GM12878 (cell line): Measurements from ENCODE around the gene AFF1. TPM values are rescaled to one million over a fixed set of nuclear protein-coding genes. Genes with fewer than 3 reads are reported as not detected.

ENCODE experiments used
- ATAC-seq: fragments of 200-7000 bp; cut with Tn5 transposase; 3 replicates; pipeline ENCODE4 v1.9.1; 2020; ENCODE audit warnings: mild to moderate bottlenecking, moderate library complexity
- BruUV-seq: library from RNA; stranded (reverse); fragments of 400-500 nt; replicated peaks from 2 replicates; lab custom pipeline; 2021; lab: Mats Ljungman, UMichigan
- CTCF ChIA-PET: fragments of 300-600 bp; sonication (Branson Sonifier 250); formaldehyde crosslinking; extraction: SDS; loops from one replicate; lab custom pipeline; 2021; ENCODE audit warnings: inconsistent platforms; lab: Yijun Ruan, JAX
- POLR2A ChIA-PET: fragments of 350-600 bp; formaldehyde crosslinking; extraction: SDS; loops from one replicate; lab custom pipeline; 2021; ENCODE audit warnings: inconsistent platforms; lab: Charles Lee
- RAD21 ChIA-PET: fragments of 300-600 bp; sonication (Branson Sonifier 250); formaldehyde crosslinking; loops from one replicate; lab custom pipeline; 2023; ENCODE audit warnings: antibody characterized with exemption; ENCODE audit not compliant: unreplicated experiment; lab: Charles Lee
- SMC1A ChIA-PET: fragments of 300-600 bp; sonication (Branson Sonifier 250); formaldehyde crosslinking; loops from one replicate; lab custom pipeline; 2023; ENCODE audit not compliant: unreplicated experiment, uncharacterized antibody; lab: Charles Lee
- DNase-seq: peaks from one replicate; pipeline ENCODE4 v3.0.0-alpha.2; 2011; ENCODE audit warnings: low read depth, low spot score
- FAIRE-seq: peaks from 3 replicates; lab custom pipeline; 2011; peaks lifted over from hg19 to GRCh38; lab: Jason Lieb, UNC
- H2AFZ ChIP-seq: 2 replicates; pipeline ENCODE4 v1.6.0; 2011; ENCODE audit warnings: low read depth, low read length, control low read depth; ENCODE audit not compliant: control insufficient read depth
- H3K27ac ChIP-seq: 2 replicates; pipeline ENCODE4 v1.5.1; 2011; ENCODE audit warnings: control low read depth; ENCODE audit not compliant: control insufficient read depth, insufficient read depth
- H3K27me3 ChIP-seq, 2 experiments: replicated peaks in 1 of 2; 2 replicates each; pipeline versions ENCODE4 v1.6.0 to v1.6.1; 2011; ENCODE audit warnings: low read length in 1 of 2; ENCODE audit not compliant: control insufficient read depth in 2 of 2, insufficient read depth in 2 of 2
- H3K36me3 ChIP-seq, 2 experiments: 2 replicates each; pipeline ENCODE4 v1.5.1; 2011; ENCODE audit warnings: low read length in 1 of 2; ENCODE audit not compliant: control insufficient read depth in 2 of 2, insufficient read depth in 2 of 2
- H3K4me1 ChIP-seq: 2 replicates; pipeline ENCODE4 v1.6.1; 2011; ENCODE audit warnings: mild to moderate bottlenecking, low read length, moderate library complexity, mixed read lengths; ENCODE audit not compliant: control insufficient read depth, insufficient read depth
- H3K4me2 ChIP-seq: 2 replicates; pipeline ENCODE4 v1.6.0; 2011; ENCODE audit warnings: control low read depth; ENCODE audit not compliant: control insufficient read depth, insufficient read depth
- H3K4me3 ChIP-seq: fragments of 200-600 bp; sonication (generic); 2 replicates; pipeline ENCODE4 v1.5.1; 2016
- H3K79me2 ChIP-seq: 2 replicates; pipeline ENCODE4 v1.6.0; 2011; ENCODE audit warnings: low read length; ENCODE audit not compliant: control insufficient read depth, insufficient read depth
- H3K9ac ChIP-seq: 2 replicates; pipeline ENCODE4 v1.8.0; 2011; ENCODE audit warnings: low read length, control low read depth, mixed read lengths; ENCODE audit not compliant: control insufficient read depth, insufficient read depth
- H3K9me3 ChIP-seq: replicated peaks from 3 replicates; pipeline ENCODE4 v1.5.1; 2011; ENCODE audit warnings: mild to moderate bottlenecking, low read length; ENCODE audit not compliant: control insufficient read depth, insufficient read depth
- H4K20me1 ChIP-seq: 2 replicates; pipeline ENCODE4 v1.6.0; 2011; ENCODE audit not compliant: control insufficient read depth, insufficient read depth
- ASH2L ChIP-seq: fragments of 300-600, 200-600 bp; sonication (generic); IDR thresholded peaks from 2 replicates; pipeline ENCODE4 v1.6.1; 2017; ENCODE audit warnings: low read depth, mild to moderate bottlenecking, borderline replicate concordance
- FOS ChIP-seq: IDR thresholded peaks from 3 replicates; pipeline ENCODE4 v1.6.1; 2011; ENCODE audit warnings: borderline replicate concordance; ENCODE audit not compliant: insufficient read length; ENCODE audit errors: extremely low read depth
- IKZF2 ChIP-seq, 2 experiments: fragments of 450-650 bp; IDR thresholded peaks; 2 replicates each; pipeline ENCODE4 v1.6.1; 2017; ENCODE audit warnings: mild to moderate bottlenecking in 2 of 2, moderate library complexity in 2 of 2
- MEF2A ChIP-seq: IDR thresholded peaks from 2 replicates; pipeline ENCODE4 v1.6.1; 2011; ENCODE audit warnings: low read depth, mild to moderate bottlenecking, low read length, moderate library complexity; ENCODE audit not compliant: insufficient read depth
- NRF1 ChIP-seq: conservative IDR thresholded peaks from 2 replicates; pipeline ENCODE4 v1.6.1; 2011; ENCODE audit warnings: mild to moderate bottlenecking, low read depth, low read length, improper control_type of control experiment
- RAD21 ChIP-seq: IDR thresholded peaks from 2 replicates; pipeline ENCODE4 v1.6.1; 2011; ENCODE audit warnings: mild to moderate bottlenecking, low read depth, low read length, moderate library complexity; ENCODE audit not compliant: insufficient read depth
- SIX5 ChIP-seq: IDR thresholded peaks from 2 replicates; pipeline ENCODE4 v1.6.1; 2011; ENCODE audit warnings: mild to moderate bottlenecking, low read depth, low read length, moderate library complexity; ENCODE audit not compliant: severe bottlenecking
- SMC3 ChIP-seq: IDR thresholded peaks from 2 replicates; pipeline ENCODE4 v1.6.1; 2011; ENCODE audit warnings: low read length, improper control_type of control experiment, borderline replicate concordance
- SREBF2 ChIP-seq: IDR thresholded peaks from 2 replicates; pipeline ENCODE4 v1.6.1; 2012; ENCODE audit warnings: mild to moderate bottlenecking, low read length
- SUPT20H ChIP-seq: IDR thresholded peaks from 2 replicates; pipeline ENCODE4 v1.6.1; 2011; ENCODE audit warnings: low read depth, mild to moderate bottlenecking, low read length, moderate library complexity, borderline replicate concordance; ENCODE audit not compliant: control insufficient read depth
- WGBS: methylation state at CpG from one replicate; pipeline ENCODE4 v1.1.6; 2016; ENCODE audit warnings: low lambda C conversion rate; ENCODE audit not compliant: insufficient replicate concordance, insufficient coverage; ENCODE audit errors: missing lambda C conversion rate; 5-methylcytosine and 5-hydroxymethylcytosine counted together
- in situ Hi-C: fragments of 300-500 bp; cut with MboI; formaldehyde crosslinking; loops from 9 replicates; pipeline ENCODE4 v1.14.3; 2018; ENCODE audit warnings: mixed read lengths
- intact Hi-C: fragments of 100-400 bp; cut with micrococcal nuclease; formaldehyde crosslinking; loops from one replicate; pipeline ENCODE4 v1.14.2; 2022; ENCODE audit not compliant: unreplicated experiment
- polyA plus RNA-seq, 11 experiments: library from polyadenylated mRNA; depleted of rRNA in 4 of 11; unstranded in 6 of 11; stranded (reverse) in 5 of 11; fragments of >200 nt; fragmentation: Nextera tagmentation in 4 of 11; fragmentation: Illumina TruSeq in 1 of 11; extraction: Ambion mirVana in 4 of 11; extraction: Trizol in 1 of 11; gene quantifications; 1 replicate in 1 of 11; 2 replicates in 10 of 11; pipeline versions ENCODE4 v1.2.1 to v1.2.3, GENCODE V29; 2011 to 2016; ENCODE audit warnings: inconsistent platforms in 2 of 11, missing spikeins in 2 of 11, low read depth in 1 of 11
- total RNA-seq, 4 experiments: library from RNA; depleted of rRNA in 3 of 4; stranded (reverse); fragments of >200 nt in 3 of 4; fragmentation: Illumina TruSeq in 1 of 4; extraction: Trizol in 1 of 4; gene quantifications; 2 replicates each; pipeline versions ENCODE4 v1.2.1 to v1.2.3, GENCODE V29; 2013 to 2021
- TF ChIP-seq, protein P1 (sequence below): IDR thresholded peaks from 2 replicates; pipeline ENCODE4 v1.6.1; 2011; ENCODE audit warnings: low read depth, mild to moderate bottlenecking, low read length, moderate library complexity, borderline replicate concordance; ENCODE audit errors: extremely low read depth
- TF ChIP-seq, protein P2 (sequence below): fragments of 450-650 bp; formaldehyde crosslinking; IDR thresholded peaks from 2 replicates; pipeline ENCODE4 v1.5.0; 2022; ENCODE audit warnings: mild to moderate bottlenecking, missing genetic modification characterization
- TF ChIP-seq, protein P3 (sequence below): IDR thresholded peaks from 2 replicates; pipeline ENCODE4 v1.6.1; 2011; ENCODE audit warnings: borderline replicate concordance, low read depth, mild to moderate bottlenecking, moderate library complexity, low read length; ENCODE audit not compliant: insufficient read depth, poor library complexity, severe bottlenecking

Gene AFF1
- total and polyA plus RNA-seq, 10 of the 15 experiments (the other 5 are each of a cell fraction or from before 2014, with no cell fraction given), result 3.5 to 56.1 (median 21.5) TPM

DNA sequence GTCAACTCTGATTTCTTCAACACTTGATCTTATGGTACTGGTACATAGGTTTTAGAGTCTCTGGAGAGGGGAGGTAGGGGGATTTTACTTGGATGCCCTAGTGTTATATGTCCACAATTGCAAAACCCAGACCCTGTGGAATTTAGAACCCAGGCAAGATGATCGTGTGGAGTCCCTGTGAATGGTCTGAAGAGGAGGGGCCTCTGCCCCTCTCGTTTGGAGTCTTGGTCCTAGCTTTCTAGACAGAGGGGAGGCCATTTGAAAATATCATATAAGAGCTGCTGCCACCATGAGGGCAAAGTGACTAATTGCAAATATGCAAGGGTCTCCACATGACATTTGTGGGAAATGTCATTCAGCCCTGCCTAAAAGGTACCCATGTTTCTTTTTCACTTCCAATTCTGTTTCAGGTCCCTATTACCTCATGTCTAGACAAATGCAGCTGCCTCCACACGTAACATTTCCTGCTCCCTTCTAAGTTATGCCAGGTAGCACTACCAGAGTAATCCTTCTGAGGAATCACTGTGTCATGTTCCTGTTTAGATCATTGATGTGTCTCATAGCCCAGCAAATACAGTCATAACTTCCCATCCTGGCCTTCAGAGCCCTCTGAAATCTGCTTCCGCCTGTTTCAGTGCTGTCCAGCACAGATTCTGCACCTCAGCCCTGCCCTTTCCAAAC lies 158.8 kb downstream of the AFF1 start:
- no peak overlapping the region for H2AFZ ChIP-seq
- H3K4me2 ChIP-seq, result no peak overlapping the region
- DNase-seq, result peak; percentile 43
- peak; percentile 66 for FAIRE-seq
- SMC1A ChIA-PET, result interaction anchor here (0.8 to 6.9 kb wide), 34 partner anchors 10 to 597 kb away, joined by 3 to 267 read pairs (median 8); partner anchors contain the start of gene AFF1
- H3K9me3 ChIP-seq, result no peaks in the 10 kb centered on the region
- POLR2A ChIA-PET, result interaction anchor here (0.5 to 2.0 kb wide), 9 partner anchors 22 to 171 kb away, joined by 4 to 13 read pairs (median 4); partner anchors contain the start of gene AFF1
- peak; percentile 93 for ATAC-seq
- in situ Hi-C loops, result loop anchor here (5.0 kb wide), 1 partner anchor 171 kb away; no protein-coding TSS in a partner anchor
- peaks cover 16% of the 10 kb centered on the region for H3K4me1 ChIP-seq
- H3K27me3 ChIP-seq, result no peaks in the 10 kb centered on the region
- no peaks in the 10 kb centered on the region; the same call in 1 of the 2 replicates for H4K20me1 ChIP-seq
- peak overlapping the region; percentile 13; the same call in 1 of the 2 replicates for H3K27ac ChIP-seq
- H3K79me2 ChIP-seq, result peaks cover 10% of the 10 kb centered on the region
- 1% methylated on average over 4 of the region's 4 CpGs for WGBS
- BruUV-seq, result TSS peak; percentile 6
- intact Hi-C loops, result loop anchor here (1.0 to 5.0 kb wide), 5 partner anchors 21 to 596 kb away; no protein-coding TSS in a partner anchor
- RAD21 ChIA-PET, result interaction anchor here (0.6 to 6.6 kb wide), 29 partner anchors 9 to 597 kb away, joined by 3 to 183 read pairs (median 5); partner anchors contain the start of gene AFF1
- H3K9ac ChIP-seq, result no peak overlapping the region
- H3K4me3 ChIP-seq, result no peak overlapping the region
- CTCF ChIA-PET, result interaction anchor here (0.7 to 7.8 kb wide), 38 partner anchors 11 to 597 kb away, joined by 3 to 293 read pairs (median 5); partner anchors contain the start of gene AFF1
- peaks cover 2 to 31% of the 10 kb centered on the region in 2 experiments for H3K36me3 ChIP-seq
- TF ChIP-seq RAD21 (peak; percentile 85), SUPT20H (no peak), FOS (no peak), NRF1 (no peak), SMC3 (peak; percentile 82), SIX5 (no peak), SREBF2 (no peak), ASH2L (no peak), IKZF2 (IDR thresholded peaks at IDR 0.05) (0 out of 4 replicates have a peak, but pooled peaks of 1 of the 2 experiments have one; percentile 23), MEF2A (no peak)
- TF ChIP-seq, protein P1, sequence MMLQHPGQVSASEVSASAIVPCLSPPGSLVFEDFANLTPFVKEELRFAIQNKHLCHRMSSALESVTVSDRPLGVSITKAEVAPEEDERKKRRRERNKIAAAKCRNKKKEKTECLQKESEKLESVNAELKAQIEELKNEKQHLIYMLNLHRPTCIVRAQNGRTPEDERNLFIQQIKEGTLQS, result no peak
- TF ChIP-seq, protein P2, sequence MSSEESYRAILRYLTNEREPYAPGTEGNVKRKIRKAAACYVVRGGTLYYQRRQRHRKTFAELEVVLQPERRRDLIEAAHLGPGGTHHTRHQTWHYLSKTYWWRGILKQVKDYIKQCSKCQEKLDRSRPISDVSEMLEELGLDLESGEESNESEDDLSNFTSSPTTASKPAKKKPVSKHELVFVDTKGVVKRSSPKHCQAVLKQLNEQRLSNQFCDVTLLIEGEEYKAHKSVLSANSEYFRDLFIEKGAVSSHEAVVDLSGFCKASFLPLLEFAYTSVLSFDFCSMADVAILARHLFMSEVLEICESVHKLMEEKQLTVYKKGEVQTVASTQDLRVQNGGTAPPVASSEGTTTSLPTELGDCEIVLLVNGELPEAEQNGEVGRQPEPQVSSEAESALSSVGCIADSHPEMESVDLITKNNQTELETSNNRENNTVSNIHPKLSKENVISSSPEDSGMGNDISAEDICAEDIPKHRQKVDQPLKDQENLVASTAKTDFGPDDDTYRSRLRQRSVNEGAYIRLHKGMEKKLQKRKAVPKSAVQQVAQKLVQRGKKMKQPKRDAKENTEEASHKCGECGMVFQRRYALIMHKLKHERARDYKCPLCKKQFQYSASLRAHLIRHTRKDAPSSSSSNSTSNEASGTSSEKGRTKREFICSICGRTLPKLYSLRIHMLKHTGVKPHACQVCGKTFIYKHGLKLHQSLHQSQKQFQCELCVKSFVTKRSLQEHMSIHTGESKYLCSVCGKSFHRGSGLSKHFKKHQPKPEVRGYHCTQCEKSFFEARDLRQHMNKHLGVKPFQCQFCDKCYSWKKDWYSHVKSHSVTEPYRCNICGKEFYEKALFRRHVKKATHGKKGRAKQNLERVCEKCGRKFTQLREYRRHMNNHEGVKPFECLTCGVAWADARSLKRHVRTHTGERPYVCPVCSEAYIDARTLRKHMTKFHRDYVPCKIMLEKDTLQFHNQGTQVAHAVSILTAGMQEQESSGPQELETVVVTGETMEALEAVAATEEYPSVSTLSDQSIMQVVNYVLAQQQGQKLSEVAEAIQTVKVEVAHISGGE (CRISPR knock-in tag), result no peak
- TF ChIP-seq, protein P3, sequence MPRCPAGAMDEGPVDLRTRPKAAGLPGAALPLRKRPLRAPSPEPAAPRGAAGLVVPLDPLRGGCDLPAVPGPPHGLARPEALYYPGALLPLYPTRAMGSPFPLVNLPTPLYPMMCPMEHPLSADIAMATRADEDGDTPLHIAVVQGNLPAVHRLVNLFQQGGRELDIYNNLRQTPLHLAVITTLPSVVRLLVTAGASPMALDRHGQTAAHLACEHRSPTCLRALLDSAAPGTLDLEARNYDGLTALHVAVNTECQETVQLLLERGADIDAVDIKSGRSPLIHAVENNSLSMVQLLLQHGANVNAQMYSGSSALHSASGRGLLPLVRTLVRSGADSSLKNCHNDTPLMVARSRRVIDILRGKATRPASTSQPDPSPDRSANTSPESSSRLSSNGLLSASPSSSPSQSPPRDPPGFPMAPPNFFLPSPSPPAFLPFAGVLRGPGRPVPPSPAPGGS, result no peak
